HG02938 (cell line): ENCODE results near the gene NCOA1.
"Not testable (repeated sequence)": the region's sequence is repeated elsewhere in the genome, so short reads cannot be mapped to it uniquely, and the experiment has no call there.

ENCODE experiments used
- ATAC-seq: cut with Tn5 transposase; IDR thresholded peaks from one replicate; pipeline ENCODE4 v1.9.1; 2021; ENCODE audit warnings: mild to moderate bottlenecking, moderate library complexity; ENCODE audit not compliant: unreplicated experiment

The NCOA1 gene

GRCh38 chr2:24676493-24676892 lies 185.4 kb downstream of the NCOA1 start:
- ATAC-seq, result no peak

DNA sequence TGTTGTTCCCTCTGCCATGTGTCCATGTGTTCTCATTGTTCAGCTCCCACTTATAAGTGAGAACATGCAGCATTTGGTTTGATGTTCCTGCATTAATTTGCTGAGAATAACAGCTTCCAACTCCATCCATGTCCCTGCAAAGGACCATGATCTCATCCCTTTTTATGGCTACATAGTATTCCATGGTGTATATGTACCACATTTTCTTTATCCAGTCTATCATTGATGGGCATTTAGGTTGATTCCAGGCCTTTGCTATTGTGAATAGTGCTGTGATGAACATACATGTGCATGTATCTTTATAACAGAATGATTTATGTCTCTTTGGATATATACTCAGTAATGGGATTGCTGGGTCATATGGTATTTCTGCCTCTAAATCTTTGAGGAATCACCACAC lies 187.0 kb downstream of the NCOA1 start:
- not testable (repeated sequence) for ATAC-seq

GRCh38 chr2:24680196-24680595 lies 189.1 kb downstream of the NCOA1 start:
- ATAC-seq, result no peak

DNA sequence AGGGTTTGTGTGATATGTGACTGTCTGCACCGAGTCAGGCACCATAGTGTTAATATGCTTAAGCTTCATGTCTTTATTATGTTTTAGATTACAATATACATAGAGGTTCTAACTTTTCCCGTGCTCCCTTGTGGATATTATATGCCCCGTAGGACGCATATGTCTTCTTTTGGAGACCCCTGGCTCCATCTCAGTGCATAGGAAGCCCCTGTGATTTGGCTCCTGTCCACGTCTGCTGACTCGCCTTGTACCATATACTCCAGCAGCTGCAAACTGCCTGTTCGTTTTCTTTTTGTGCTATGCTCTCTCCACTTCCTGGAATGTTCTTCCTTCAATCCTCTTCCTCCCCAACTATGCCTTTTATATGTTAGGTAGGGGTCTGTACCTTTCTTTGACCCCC lies 191.2 kb downstream of the NCOA1 start:
- no peak for ATAC-seq

DNA sequence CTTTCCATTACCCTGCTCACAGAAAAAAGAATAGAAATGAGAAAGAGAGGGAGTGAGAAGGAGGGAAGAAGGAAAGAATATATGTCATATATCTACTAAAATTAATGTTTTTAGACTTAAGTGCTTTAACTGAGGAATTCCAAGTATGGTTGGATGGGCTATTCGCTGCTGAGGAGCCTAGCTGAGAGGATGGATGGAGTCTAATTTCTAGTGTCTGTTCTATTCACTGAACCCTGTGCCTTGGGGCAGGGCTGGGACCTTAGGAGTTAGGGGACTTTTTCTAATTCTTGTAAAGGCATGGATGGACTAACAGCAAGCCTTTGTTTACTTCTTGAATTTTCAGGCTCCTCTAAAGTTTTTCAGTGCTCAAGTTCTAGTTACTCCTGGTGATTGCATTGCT lies 192.4 kb downstream of the NCOA1 start:
- no peak for ATAC-seq

DNA sequence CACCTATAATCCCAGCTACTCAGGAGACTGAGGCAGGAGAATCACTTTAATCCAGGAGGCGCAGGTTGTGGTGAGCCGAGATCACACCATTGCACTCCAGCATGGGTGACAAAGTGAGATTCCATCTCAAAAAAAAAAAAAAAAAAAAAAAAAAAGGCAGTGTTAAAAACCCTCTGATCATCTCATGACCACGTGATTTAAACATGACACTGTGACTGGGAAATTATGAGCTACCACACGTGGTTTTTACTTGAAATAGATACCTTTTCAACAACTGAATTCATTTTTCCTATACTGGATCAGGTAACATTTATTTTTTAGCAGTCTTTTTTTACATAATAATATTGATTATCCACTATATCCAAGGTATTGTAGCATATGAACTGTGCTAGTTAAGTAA lies 199.5 kb downstream of the NCOA1 start:
- ATAC-seq, result no peak

- ATAC-seq, result no peak
These were observed 200.8 kb downstream of the NCOA1 start for GRCh38 chr2:24691806-24692205.

DNA sequence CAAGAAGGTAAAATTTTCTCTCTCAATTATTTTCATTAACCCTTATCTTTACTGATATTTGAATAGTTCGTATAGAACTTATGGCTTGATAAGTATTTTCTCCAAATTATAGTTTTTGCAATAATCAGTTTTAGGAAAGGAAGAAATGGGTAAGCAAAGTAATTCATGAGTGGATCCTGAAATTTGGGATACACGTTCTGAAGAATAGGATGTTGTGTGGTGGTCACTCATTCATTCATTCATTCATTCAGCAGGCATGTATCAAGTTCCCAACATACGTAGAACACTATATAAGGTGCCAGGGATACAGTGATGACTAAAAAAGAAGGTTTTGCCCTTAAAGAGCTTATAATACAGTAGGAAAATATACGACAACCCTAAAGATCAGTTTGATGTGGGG lies 206.7 kb downstream of the NCOA1 start:
- ATAC-seq, result no peak

DNA sequence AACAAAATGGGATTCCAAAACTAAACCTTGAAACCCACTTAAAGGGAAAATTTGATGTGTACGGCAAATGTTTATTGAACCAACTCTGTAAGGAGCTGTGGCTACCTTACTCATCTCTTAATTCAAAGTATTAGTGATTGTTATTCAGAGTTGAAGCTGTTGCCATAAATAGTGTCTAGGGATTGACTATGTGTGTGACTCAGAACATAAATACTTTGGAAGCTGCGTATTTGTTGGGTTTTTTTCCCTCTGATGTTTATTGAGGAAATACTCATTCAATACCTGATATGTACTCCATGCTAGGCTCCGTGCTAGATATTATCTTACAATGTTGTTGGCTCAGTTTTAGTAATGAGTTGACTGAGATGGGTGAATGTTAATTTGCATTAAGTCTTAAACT lies 211.7 kb downstream of the NCOA1 start:
- ATAC-seq, result no peak

- no peak for ATAC-seq
These were observed 213.6 kb downstream of the NCOA1 start for GRCh38 chr2:24704692-24705091.

GRCh38 chr2:24707143-24707542 lies 216.1 kb downstream of the NCOA1 start:
- no peak for ATAC-seq

DNA sequence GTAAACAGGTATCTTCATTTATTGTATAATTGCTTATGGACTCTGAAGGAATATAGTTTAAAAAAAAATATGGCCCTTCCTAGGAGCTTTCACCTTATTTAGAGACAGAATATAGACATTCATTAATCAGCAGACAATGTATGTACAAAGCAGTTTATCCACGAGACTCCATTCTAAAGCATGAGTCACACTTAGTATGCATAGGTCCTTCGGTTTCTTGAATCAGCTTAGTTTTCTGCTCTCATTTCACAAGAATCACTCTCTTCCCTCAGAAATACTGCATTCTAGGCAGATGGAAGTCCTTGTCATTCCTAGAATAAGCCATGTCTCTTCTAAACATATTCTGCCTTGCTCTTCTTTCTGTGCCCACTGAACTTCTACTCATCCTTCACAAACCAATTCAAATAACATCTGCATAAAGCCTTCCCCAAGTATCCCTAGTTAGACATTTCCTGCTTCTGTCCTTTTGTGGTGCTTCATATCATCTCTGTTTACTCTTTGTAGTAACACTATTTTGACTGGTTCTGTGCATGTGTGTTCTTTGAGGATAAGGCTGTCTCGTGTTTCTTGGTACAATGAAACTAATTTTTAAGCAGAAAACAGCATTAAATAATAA lies 217.6 kb downstream of the NCOA1 start:
- no peak for ATAC-seq

- ATAC-seq, result no peak
These were observed 219.8 kb downstream of the NCOA1 start for GRCh38 chr2:24710806-24711205.

- ATAC-seq, result no peak
These were observed 220.8 kb downstream of the NCOA1 start for GRCh38 chr2:24711865-24712264.

GRCh38 chr2:24712296-24712695 lies 221.2 kb downstream of the NCOA1 start:
- no peak for ATAC-seq

GRCh38 chr2:24717263-24717951 lies 226.4 kb downstream of the NCOA1 start:
- ATAC-seq, result no peak

DNA sequence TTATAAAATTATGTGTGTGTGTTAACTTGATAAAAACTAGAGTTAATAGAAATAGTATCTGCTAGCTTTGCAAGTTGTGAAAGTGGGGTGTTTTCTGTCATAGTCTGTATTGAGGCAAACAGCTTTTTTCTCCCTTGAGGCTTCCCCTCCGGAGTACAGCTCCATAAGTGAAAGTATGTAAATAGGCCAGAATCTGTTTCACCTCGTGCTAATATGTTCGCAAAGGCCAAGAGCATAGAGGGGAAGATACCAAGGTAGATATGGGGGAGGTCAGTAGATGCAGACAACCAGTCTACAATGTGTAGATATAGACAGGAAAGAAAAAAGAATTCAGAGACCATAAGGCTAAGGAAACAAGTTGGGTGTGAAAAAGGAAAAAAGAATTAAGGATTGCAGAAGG lies 229.3 kb downstream of the NCOA1 start:
- ATAC-seq, result peak; percentile 92

- ATAC-seq, result no peak
These were observed 230.4 kb downstream of the NCOA1 start for GRCh38 chr2:24721470-24721869.

DNA sequence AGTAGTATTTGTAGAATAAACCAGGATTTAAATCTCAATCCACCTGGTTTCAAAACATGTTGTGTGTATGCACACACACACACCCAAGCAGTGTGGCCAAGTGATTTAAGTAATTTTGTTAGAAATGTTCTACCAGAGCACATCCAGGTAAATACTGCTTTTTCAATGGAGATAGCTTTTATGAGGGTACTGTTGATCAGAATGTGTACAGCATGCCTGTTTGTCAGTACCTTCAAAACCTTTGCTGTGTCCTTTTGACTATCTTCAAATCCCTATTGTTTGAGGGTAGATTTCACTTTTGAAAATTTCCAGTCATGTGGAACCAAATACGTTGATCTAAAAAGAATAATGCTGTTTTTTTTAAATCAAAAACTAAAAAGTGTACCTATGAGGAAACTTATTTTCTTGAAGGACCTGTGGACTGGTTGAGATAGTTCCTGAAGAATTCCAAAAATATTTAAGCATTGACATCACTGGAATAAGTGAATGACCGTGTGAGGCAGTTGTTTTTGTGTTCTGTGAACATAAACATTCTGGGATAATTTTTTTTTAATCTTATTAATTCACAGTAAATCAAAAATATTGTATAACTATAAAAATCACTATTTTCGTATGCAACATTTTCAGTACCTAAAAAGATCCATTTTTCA lies 231.2 kb downstream of the NCOA1 start:
- ATAC-seq, result no peak

DNA sequence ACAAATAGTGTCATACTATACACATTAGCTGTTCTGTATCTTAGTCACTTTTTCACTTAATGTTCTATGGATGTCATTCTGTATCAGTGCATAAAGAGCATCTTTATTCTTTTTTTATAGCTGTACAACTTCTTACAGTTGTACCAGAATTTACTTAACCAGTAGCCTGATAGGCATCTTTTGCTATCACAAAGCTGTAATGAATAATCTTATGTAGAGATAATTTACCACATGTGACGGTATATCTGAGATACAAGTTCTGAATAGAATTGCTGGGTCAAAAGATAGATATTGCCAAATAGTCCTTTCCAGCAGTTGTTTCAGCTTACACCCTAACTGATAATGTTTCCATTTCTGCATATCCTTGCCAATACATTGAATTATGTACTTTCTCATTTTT lies 232.1 kb downstream of the NCOA1 start:
- ATAC-seq, result no peak

DNA sequence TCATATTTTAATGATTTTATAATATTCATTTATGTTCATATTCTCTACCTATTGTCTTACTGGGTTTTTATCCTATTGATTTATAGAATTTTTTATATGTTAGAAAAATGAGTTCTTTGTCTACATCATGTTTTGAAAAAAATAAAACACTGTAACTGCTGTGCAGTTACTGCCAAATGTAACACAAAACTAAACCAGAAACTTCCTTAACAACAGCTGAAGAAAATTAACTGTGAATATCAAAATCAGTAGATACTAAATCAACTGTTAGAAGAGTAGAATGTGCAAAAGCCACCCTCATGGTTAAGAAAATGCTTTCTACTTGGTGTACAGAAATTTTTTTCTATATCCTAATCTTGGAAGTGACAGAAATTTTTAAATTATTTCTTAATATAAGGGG lies 232.6 kb downstream of the NCOA1 start:
- no peak for ATAC-seq

GRCh38 chr2:24724111-24724775 lies 233.2 kb downstream of the NCOA1 start:
- ATAC-seq, result no peak
